ENCODE results near the gene TMC1.
"Not testable (repeated sequence)": the region's sequence is repeated elsewhere in the genome, so short reads cannot be mapped to it uniquely, and the experiment has no call there.

TMC1 gene

DNA sequence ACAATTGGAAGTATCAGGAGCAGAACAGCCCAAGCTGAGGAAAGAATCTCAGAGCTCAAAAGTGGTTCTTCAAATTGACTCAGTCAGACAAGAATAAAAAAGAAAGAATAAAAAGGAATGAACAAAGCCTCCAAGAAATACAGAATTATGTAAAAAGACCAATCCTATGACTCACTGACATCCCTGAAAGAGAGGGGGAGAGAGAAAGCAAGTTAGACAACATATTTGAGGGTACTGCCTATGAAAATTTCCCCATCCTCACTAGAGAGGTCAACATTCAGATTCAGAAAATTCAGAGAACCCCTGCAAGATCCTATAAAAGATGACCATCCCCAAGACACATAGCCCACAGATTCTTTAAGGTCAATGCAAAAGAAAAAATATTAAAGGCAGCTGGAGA is 258.2 kb downstream of the TMC1 start:
- DNase-seq = no peak

DNA sequence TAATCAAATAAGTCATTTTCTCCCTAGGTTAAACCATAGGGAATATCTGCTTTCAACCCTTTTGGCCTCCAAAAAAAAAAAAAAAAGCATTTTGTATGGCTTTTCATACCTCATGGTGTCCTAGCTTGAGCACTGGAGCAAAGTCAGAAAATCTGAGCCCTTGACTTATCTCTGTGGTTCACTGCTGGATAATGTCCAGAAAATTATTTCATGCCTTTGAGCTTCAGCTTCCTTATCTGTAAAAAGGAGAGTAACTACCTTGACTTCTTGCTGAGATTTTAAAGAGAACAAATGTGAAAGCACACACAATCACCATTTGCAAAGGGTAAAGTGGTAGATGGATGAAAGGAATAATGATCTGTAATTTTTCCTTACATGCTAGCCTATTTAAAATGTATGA is 265.5 kb downstream of the TMC1 start:
- DNase-seq = no peak

DNA sequence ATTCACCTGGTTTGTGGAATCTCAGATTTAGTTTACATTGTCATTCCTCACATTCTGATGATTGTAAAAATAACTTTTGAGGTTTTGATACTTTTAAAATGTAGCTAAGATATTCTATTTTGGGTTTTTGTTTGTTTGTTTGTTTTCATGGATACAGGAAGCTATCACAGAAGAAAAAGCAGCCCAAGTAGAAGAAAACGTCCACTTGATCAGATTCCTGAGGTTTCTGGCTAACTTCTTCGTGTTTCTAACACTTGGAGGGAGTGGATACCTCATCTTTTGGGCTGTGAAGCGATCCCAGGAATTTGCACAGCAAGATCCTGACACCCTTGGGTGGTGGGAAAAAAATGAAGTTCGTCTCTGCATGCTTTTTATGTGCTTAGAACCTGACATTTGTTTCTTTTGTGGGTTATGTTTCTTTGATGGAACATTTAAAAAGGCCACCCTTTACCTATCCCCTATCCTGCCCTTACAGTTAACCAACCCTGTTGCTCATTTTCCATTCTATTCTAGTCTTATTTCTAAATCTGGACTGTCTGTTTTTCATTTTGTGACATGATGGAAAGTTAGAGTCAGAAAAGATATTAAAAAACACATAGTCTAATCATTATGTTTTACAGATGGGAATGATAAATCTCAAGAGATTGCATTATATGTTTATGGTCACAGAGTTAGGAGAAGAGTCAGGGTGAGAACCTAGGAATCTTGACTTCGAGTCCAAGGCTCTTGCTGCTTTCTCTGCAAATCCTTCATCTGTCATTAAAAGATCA is 267.7 kb downstream of the TMC1 start:
- no peak for DNase-seq

DNA sequence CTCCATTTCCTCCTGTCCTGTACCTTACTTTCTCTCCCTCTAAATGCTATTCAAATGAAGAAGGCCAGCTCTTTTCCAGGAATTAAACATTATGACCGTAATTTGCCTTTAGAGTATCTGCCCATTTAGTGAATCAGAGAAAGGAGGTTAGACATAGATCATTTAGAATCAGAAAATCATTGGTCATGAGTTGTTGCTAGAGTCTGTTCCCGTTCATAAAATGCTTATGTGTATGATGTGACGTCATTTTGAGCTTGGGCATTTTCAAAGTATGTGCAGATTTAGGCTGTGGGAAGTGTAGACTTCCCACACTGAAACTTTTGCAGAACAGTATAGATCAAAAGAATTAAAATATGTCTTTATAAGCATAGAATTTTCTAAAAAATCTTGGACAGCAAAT is 268.5 kb downstream of the TMC1 start:
- DNase-seq = no peak

DNA sequence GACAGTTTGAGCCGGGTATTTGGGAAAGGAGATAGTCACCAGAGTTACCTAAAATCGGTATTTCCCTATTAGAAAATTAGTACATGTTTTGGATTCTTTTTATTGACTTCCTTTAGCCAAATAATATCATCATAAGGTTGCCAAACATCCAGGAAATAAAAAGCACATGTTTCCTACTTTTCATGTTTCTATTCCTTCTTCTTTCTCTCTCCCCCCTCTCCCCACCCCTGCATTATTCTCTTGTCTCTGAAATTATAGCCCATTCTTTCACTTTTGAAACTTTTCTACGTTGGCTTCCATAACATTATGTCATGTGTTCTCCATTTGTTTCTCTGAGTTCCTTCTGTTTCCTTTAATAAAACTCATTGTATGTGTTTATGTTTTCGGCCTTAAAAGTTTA is 269.6 kb downstream of the TMC1 start:
- no peak for DNase-seq

DNA sequence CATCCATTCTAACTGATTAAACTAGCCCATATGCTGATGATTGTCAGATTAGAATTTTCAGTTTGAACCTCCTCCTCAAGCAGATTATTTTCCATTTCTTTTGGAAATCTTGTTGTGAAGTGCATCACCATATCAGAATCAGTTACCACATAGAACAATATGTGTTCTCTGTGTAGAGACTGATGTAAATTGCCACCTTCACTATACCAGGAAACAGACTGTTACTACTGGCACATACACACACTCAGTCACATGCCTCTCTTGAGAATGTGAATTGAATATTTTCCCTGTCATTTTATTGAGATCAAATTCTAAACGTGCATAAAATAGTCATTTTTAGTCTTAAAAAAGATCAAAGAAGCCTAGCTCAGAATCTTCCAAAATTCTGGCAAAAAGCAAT is 270.0 kb downstream of the TMC1 start:
- DNase-seq = no peak

DNA sequence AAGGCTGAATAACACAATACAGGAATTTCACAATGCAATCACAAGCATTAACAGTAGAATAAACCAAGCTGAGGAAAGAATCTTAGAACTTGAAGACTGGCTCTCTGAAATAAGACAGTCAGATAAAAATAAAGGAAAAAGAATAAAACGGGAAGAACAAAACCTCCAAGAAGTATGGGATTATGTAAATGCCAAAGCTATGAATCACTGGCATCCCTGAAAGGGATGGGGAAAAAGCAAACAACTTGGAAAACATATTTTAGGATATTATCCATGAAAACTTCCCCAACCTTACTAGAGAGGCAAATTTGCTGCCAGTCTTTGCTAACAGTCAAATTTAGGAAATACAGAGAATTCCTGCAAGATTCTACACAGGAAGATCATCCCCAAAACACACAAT is 273.5 kb downstream of the TMC1 start:
- no peak for DNase-seq

DNA sequence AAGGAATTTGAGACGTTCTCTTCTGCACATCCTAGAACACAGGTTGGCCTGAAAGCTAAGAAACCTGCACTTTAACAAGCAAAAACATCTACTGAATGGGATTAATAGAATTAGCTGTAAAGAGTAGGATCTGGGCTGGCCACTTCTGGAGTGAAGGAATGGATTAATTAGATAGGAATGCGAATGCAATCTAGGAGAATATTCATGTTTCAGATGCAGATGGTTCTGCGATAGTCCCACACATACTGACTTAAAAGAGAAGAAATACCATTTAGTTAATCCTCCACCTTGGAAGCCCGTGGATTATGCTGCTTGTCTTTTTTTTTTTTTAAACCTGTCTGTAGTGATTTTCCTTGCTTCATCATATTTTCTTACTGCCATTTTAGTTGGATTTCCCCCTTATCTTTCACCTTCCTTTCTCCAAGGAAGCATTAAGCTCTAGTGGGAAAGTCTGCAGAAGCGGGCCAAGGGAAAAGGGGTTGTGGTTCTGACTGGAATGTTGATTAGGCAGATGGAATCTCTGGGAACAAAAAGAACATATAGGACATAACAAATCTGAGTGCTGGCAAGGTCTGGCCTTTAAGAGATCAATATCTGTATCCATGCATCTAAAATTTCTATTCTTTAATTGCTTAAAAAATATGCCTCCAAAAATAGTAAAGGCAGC is 279.1 kb downstream of the TMC1 start:
- no peak for DNase-seq

DNA sequence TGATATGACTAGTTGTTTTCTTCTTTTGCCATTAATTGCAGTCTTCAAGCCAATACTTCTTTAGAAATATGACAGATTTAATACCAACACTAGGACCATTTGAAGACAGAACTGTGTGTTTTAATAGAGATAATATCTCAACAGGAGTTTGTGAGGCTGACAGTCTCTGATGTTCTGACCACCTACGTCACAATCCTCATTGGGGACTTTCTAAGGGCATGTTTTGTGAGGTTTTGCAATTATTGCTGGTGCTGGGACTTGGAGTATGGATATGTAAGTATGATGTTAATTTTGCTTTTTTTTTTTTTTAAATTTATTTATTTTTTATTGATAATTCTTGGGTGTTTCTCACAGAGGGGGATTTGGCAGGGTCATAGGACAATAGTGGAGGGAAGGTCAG is 283.8 kb downstream of the TMC1 start:
- no peak for DNase-seq

DNA sequence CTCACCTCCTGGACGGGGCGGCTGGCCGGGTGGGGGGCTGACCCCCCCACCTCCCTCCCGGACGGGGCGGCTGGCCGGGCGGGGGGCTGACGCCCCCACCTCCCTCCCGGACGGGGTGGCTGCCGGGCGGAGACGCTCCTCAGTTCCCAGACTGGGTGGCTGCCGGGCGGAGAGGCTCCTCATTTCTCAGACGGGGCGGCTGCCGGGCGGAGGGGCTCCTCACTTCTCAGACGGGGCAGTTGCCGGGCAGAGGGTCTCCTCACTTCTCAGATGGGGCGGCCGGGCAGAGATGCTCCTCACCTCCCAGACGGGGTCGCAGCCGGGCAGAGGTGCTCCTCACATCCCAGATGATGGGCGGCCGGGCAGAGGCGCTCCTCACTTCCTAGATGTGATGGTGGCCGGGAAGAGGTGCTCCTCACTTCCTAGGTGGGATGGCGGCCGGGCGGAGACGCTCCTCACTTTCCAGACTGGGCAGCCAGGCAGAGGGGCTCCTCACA is 285.0 kb downstream of the TMC1 start:
- not testable (repeated sequence) for DNase-seq

DNA sequence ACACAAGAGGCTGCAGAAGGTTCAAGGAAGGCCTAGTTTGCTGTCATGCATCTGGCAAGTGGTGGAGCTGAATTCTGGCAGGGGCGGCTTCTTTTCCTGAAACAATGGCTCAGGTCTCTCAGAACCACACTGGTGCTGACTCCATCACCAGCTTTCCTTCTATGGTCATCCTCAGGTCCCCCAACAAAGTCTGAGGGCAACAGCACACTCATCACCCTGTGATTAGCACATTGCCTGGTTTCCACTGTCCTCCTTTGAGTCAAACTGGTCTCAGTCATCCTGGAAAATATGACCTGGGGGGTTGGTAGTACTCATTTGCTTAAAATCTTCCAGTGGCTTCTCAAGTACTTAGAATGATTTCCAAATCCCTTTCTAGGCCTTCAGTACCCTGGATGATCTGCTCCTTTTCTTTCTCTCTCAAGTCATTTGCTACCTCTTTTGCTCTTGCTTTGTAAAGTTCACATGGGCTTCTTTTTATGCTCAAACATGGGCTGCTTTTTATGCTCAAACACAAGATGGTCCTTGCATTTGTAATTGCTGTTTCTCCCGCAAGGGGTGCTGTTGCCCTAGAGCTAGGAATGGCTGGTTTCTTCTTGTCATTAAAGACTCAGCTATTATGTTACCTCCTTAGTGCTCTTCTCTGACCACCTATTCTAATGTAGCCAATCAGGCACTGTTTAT is 286.5 kb downstream of the TMC1 start:
- no peak for DNase-seq

DNA sequence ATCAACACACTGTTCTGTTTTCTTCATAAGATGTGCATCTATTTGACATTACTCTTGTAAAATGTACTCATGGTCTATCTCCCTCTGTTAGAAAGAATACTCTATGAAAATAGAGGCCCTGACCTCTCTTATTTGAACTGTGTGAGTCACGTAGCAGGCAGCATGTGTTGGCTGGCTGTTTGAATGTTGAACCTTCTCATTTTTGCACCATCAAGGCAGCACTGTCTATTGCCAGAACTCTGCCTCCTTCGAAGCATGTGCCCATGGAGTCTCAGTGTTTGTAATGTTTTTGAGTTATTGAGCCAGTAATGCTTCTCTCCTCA is 287.0 kb downstream of the TMC1 start:
- no peak for DNase-seq

DNA sequence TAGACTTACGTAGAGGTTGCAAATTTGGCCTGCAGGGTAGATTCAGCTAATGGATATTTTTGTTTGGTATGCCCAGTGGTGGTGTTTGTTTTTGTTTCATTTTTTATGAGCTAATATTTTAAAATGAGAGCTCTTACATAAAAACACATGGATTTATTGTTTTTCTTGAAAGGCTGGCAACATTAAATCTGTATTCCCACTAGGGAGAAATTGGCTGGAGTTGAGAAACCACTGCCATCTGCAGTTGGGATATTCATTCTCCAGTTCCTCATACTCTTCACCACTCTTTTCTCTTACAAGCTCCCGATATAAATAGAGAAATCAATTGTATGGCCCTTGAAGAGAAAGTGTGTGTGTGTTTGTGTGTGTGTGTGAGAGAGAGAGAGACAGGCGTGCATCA is 288.2 kb downstream of the TMC1 start:
- no peak for DNase-seq

DNA sequence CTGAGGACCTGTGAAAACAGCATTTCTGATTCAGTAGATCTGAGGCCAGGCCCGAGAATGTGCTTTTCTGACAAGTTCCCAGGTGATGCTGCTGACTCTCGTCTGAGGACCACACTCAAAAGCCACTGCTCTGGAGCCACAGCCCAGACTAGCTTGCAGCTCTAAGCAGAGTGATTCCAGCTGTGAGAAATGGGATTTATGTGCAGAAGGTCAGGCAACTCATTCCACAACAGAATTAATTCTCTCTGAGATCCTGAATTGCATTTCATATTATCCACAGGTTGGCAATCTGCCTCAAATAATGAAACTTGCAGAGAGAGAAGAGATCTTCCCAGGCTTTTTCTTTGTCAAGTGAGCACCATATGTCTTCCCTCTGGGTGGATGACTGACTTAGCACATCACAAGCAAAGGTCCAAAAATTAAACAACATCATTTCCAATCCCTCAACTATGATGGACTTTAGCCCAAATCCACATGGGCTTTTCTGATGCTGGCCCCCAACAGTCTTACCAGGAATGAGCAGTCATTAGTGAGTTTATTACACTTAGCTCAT is 291.2 kb downstream of the TMC1 start:
- no peak for DNase-seq

DNA sequence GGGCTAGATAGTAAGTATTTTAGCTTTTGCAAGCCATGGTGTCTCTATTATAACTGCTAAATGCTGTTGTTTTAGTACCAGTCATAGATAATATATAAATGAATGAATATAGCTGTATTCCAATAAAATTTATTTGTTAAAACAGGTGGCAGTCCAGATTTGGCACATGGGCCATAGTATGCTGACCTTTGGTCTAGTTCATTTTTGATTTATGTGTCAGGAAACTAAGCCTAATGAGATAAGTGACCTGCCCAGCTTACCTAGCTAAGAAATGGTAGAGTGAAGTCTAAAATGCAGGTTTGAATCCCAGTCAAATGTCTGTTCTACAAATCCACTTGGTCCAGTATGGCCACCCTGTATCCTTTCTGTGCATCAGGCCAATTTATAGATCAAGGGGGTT is 292.1 kb downstream of the TMC1 start:
- DNase-seq = no peak

DNA sequence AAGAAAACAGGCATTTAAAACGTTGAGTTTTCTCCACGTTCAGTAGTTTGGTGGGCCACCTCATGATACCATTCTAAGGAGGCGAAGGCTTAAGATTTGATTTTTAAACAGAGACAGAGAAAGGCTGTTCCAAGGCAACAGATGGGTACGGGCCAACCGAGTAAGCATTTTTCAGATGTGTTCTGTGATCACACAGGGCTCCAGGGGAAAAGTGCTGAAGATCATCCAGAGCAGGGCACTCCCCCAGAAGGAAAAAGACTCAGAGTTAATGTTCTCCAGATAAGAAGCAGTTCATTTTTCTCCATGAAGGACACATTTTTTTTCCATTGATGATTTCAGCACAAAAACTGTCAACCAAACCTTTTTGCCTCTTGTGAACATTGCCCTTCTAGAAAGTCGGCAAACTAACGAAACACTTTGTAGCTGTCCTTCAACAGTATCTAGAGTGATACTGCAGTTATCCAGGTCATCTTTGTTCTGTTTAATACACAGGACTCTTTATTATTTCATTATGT is 292.7 kb downstream of the TMC1 start:
- no peak for DNase-seq

DNA sequence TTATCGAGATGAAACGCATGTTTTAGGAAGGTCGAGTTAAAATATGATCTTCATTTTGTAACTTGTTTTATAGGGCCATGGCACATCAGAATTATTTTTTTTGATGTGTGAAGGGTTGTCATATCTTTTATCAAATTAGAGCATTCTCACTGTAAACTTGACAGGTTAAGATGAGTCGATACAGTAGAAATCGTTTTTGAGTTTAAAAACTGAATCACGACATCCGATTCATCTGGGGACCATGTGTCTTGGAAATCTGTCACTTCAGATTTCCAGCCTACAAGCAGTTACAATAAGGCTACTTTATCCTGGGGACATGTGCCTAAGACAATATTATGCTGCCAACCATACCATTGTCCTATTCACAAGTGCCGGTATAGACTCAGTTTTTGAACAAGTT is 295.3 kb downstream of the TMC1 start:
- no peak for DNase-seq

DNA sequence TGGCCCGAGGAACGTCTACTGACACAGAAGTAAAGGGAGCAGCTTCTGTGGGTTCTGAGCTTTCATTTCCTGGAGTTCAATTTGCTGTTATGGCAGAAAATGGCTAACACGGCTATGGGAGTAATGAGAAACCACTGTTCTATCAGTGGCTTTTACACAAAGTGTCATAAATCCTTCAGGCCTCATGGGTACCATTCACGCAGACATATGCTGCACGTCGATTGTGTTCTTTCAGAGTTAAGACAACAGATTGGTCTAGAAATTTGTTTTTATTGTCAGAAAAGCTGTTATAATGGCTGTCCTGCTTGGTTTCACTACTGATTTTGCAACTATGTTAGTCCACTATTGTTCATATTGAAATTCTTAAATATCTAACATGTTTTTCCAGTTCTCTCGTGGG is 296.0 kb downstream of the TMC1 start:
- no peak for DNase-seq

DNA sequence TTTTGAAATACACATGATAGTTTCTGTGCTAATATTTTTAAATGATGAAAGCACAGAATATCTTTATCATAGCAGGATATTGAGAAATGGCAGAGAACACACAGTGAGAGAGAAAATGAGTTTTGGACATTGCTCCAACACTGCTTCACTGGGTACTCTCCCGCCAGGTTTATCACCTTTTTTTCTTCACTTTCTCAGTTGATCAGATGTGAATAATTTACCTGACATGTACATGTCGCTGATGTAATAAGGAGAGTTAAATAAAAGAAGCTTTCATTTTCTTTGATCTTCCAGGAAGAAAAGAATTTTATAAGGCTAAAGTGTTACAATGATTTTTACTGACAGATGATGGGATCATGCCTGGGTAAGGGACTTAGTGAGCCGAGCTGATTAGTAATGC is 297.0 kb downstream of the TMC1 start:
- no peak for DNase-seq

DNA sequence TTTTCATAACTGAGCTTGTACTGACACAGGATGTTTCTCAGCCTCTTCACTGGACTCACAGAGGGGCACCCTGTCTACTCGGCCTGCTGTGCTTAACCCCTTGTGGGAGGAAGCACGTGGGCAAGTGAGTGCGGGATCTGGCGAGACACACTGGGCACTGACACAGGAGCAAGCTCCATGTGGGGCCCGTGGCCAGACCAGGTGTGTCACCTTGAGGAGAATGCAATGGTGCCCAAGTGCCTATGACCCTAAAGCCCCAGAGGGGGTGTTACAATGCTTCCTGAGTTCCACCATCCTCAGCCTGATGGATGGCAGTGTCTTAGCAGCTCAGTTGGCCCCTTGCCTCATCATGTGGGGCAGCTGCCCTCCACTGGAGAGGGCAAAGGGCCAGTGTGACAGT is 302.6 kb downstream of the TMC1 start:
- no peak for DNase-seq

DNA sequence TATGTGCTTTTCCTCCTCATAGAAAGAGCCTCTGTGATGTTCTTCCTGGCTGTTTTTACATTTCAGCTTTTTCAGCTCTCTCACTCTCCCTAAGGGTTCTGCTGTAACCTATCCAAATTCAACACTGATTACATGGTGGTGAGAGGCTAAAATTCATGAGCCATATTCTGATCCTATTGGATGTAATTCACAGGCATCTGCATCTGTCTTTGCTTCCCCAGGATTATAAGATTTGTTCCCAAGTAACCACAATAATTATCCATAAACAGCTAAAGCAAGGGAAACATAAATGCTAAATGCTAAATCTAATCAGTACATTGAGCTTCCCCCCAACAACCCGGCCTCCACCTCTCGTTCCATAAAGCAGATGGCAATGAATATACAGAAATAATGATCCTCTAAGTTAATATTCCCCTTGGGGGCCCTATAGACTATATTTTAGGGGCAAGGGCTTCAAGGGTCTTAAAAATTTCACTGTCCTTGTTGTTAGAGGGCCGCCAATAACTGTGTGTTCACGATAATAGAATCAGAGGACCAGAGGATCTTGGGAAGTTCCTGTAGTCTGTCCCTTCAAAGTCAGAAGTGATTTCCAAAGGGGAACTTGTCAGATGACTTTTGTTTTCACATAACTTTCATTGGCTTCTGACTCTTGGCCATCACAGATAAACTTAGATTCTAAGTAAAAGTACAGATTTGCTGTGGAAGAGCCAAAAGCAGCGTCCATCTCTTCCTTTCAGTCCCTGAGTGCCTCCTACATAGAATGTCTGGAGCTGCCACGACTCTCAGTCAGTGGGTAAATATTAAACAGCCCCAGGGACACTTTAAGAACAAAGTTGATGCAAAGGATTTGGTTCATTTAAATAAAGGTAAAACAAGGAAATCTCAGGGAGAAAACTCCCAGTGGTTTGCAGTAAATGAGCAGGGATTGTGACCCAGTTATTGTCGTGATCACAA is 305.9 kb downstream of the TMC1 start:
- DNase-seq = no peak

DNA sequence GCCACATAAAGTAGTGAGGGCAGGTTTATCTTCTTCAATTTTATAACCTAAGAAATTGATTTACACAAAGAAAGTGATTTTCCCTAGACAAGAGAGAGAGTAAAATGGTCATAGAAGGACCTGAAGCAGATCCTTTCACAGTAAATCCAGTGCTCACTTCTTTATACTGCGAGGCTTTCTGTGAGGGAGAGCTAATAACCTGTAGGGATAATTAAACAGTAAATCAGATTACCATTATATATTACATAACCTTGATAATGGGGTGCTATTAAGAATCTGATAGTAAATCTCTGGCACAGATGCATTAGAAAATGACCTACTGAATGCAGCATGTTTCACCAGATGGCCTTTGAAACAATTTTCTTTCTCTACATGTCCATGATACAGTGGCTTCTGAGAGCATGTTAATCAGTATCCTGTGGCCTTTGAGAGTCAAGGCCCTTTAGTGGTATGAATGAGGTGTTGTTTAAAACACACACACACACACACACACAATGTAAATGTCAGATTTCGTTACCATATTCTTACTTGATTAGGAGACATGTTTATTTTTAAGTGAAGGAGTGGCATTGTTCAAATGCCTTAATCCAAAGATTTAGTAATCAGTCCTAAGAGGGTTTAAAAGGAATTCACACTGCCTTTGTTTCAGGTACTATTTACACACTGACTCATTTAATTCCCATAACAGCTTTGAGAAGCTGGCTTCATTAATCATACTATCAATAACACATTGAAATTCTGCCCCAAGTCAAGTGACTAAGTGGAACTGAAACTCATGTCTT is 306.7 kb downstream of the TMC1 start:
- DNase-seq = no peak

Data from NCI-H187 treated with DMSO at 0.1 percent for 48 hours (cell line).